NCI-H2227 treated with DMSO at 0.1 percent for 48 hours (cell line): ENCODE data around the gene ULK2.
"Not testable (repeated sequence)": the region's sequence is repeated elsewhere in the genome, so short reads cannot be mapped to it uniquely, and the experiment has no call there.

Experiments used
- DNase-seq: peaks from one replicate; lab custom pipeline; 2025; lab: John Stamatoyannopoulos, UW

Gene ULK2

GRCh38 chr17:19865021-19865420, 2.7 kb downstream of the ULK2 start:
- DNase-seq = no peak

- DNase-seq = not testable (repeated sequence)
These were observed 7.0 kb downstream of the ULK2 start for GRCh38 chr17:19860647-19861177.

GRCh38 chr17:19857640-19858039, 10.1 kb downstream of the ULK2 start:
- no peak for DNase-seq

- no peak for DNase-seq
These were observed 33.8 kb downstream of the ULK2 start for GRCh38 chr17:19833914-19834313.

- no peak for DNase-seq
These were observed 37.7 kb downstream of the ULK2 start for GRCh38 chr17:19830061-19830460.

- no peak for DNase-seq
These were observed 55.3 kb downstream of the ULK2 start for GRCh38 chr17:19812407-19812806.

GRCh38 chr17:19805006-19805405, 62.7 kb downstream of the ULK2 start:
- no peak for DNase-seq

- DNase-seq = no peak
These were observed 67.2 kb downstream of the ULK2 start for GRCh38 chr17:19800571-19800970.

- no peak for DNase-seq
These were observed 67.9 kb downstream of the ULK2 start for GRCh38 chr17:19799796-19800195.

GRCh38 chr17:19796457-19796856, 71.3 kb downstream of the ULK2 start:
- no peak for DNase-seq

GRCh38 chr17:19791918-19792550, 75.7 kb downstream of the ULK2 start:
- no peak for DNase-seq

GRCh38 chr17:19787733-19788357, 79.9 kb downstream of the ULK2 start:
- DNase-seq = no peak

- DNase-seq = no peak
These were observed 81.9 kb downstream of the ULK2 start for GRCh38 chr17:19785854-19786253.

- DNase-seq = no peak
These were observed 86.0 kb downstream of the ULK2 start for GRCh38 chr17:19781488-19782458.

- no peak for DNase-seq
These were observed 86.9 kb downstream of the ULK2 start for GRCh38 chr17:19780846-19781245.

- no peak for DNase-seq
These were observed 94.2 kb downstream of the ULK2 start for GRCh38 chr17:19773534-19773933.

GRCh38 chr17:19771971-19772630, 95.6 kb downstream of the ULK2 start:
- DNase-seq = no peak

GRCh38 chr17:19770985-19771735, 96.6 kb downstream of the ULK2 start:
- DNase-seq = no peak

- no peak for DNase-seq
These were observed 97.6 kb downstream of the ULK2 start for GRCh38 chr17:19769946-19770652.

- DNase-seq = no peak
These were observed 99.5 kb downstream of the ULK2 start for GRCh38 chr17:19768046-19768782.
